ENCODE results near the gene PBLD.
A peak's percentile ranks its signal among the peaks of the same experiment; 100 is the strongest.
"Not testable (repeated sequence)": the region's sequence is repeated elsewhere in the genome, so short reads cannot be mapped to it uniquely, and the experiment has no call there.

The PBLD gene

GRCh38 chr10:68330852-68331454, 1.8 kb downstream of the PBLD start:
- DNase-seq: peak in 1 of 2 experiments; percentile 71

DNA sequence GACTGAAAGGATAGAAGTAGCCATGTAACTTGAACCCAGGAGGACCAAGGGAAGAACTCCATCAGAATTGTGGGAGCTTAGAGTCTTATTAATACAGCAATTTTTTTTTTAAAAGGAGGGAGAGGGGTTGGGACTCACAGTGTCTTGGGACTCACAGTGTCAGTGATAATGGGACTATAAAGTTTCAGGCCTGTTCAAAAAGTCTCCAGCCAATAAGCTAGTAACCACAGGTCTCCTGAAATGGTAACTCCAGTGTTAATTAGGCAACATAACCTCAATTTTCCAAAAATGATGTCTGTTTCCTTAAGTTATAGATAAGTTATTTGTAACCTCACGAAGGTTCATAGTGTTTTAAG, 3.2 kb downstream of the PBLD start:
- no peak for DNase-seq

- DNase-seq: peak; percentile 91
These were observed 4.6 kb downstream of the PBLD start for GRCh38 chr10:68327889-68328786.

DNA sequence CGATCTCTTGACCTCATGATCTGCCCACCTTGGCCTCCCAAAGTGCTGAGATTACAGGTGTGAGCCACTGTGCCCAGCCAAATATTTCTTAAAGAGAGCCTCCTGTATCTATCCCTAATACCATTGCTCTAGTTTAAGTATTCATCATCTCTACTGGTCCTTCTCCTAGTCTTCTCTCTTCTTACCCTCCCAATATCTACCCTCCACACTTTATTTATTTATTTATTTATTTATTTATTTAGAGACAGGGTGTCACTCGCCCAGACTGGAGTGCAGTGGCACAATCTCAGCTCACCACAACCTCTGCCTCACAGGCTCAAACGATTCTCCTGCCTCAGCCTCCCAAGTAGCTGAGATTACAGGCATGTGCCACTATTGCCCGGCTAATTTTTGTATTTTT, 8.3 kb downstream of the PBLD start:
- DNase-seq: not testable (repeated sequence)

GRCh38 chr10:68318331-68319059, 14.2 kb downstream of the PBLD start:
- DNase-seq: no peak

- no peak for DNase-seq
These were observed 17.1 kb downstream of the PBLD start for GRCh38 chr10:68315582-68315981.

- not testable (repeated sequence) for DNase-seq
These were observed 17.8 kb downstream of the PBLD start for GRCh38 chr10:68314930-68315329.

DNA sequence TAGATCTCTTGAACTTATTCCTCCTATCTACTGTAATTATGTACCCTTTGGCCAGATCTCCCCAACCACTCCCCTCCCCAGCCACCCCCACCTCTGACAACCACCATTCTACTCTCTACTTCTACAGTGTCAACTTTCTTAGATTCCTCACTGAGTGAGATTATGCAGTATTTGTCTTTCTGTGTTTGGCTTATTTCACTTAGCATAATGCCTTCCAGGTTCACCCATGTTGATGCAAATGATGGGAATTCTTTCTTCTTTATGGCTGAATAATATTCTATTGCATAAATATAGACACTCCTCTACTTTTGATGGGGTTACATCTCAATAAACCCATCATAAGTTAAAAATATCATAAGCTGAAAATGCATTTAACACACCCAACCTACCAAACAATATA, 22.2 kb downstream of the PBLD start:
- no peak for DNase-seq

GRCh38 chr10:68305854-68306253, 26.9 kb downstream of the PBLD start:
- DNase-seq: no peak

- DNase-seq: no peak
These were observed 28.8 kb downstream of the PBLD start for GRCh38 chr10:68303849-68304412.

- no peak for DNase-seq
These were observed 29.9 kb downstream of the PBLD start for GRCh38 chr10:68302871-68303270.

- DNase-seq: no peak
These were observed 30.3 kb downstream of the PBLD start for GRCh38 chr10:68302503-68302823.

- DNase-seq: peak; percentile 36 to 48
These were observed 30.8 kb downstream of the PBLD start for GRCh38 chr10:68301790-68302502.

GRCh38 chr10:68301301-68301700, 31.4 kb downstream of the PBLD start:
- no peak for DNase-seq

GRCh38 chr10:68296843-68297663, 35.7 kb downstream of the PBLD start:
- DNase-seq: no peak

GRCh38 chr10:68290736-68291135, 42.0 kb downstream of the PBLD start:
- no peak for DNase-seq

DNA sequence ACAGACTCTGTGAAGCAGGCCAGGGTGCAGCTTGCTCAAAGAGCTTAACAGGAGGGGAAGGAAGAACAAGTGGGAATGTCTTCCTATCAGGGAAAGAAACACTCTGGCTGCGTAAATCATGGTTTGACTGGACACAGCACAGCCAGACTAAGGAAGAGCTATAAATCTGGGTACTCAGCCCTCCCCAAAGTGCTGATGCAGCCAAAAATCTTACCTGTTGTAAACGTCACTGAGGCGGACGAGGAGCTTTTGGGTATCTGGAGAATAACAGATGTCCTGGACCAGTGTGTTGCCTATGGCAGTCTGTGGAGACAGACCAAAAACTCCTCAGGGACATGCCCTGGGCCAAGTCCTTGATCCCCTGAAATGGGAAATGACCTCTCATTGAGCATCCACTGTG, 44.0 kb downstream of the PBLD start:
- no peak for DNase-seq

- no peak for DNase-seq
These were observed 48.4 kb downstream of the PBLD start for GRCh38 chr10:68284062-68285001.

- no peak for DNase-seq
These were observed 52.0 kb downstream of the PBLD start for GRCh38 chr10:68280758-68281157.

GRCh38 chr10:68278906-68279753, 53.6 kb downstream of the PBLD start:
- not testable (repeated sequence) for DNase-seq
